GM18505 (cell line): ENCODE data around the gene ARID5B.

Source experiments
- ATAC-seq: cut with Tn5 transposase; IDR thresholded peaks from one replicate; pipeline ENCODE4 v1.9.1; 2021; ENCODE audit not compliant: unreplicated experiment
- POLR2A ChIP-seq: IDR thresholded peaks from 4 replicates; pipeline ENCODE4 v1.6.1; 2011; ENCODE audit warnings: borderline replicate concordance; ENCODE audit not compliant: insufficient read depth, insufficient read length; ENCODE audit errors: extremely low read depth

The ARID5B gene

DNA sequence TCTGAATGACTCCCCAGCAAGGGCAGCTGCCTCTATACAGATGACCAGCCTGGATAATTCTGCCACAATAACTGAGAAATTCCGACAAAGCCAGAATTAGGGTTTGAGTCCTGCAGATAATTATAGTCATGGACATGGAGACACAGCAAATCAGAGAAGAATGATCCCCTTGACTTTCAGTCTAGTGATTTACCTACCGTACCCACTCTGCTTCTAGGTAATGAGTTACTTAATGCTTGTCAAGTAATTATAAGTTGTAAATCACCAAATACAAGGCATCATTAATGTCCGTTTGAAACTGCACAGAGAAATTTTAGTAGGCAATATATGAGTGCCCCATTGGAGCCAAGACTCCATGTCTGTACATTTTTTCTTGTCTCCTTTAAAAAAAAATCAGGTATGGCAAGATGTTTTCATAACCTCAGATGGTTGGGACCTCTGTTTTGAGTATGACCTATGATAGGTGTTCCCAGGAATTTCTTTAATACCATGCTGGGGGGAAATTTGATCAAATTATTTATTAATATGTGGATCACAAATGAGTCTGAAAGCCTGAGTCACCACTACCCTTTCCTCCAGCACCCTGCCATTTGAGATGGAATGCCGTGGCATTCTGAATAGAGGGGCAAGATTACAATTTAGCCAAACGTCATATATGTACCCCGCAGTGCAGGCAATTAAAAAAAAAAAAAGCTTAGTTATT lies 5.5 kb upstream of the ARID5B start:
- ATAC-seq = no peak
- TF ChIP-seq POLR2A = no peak

DNA sequence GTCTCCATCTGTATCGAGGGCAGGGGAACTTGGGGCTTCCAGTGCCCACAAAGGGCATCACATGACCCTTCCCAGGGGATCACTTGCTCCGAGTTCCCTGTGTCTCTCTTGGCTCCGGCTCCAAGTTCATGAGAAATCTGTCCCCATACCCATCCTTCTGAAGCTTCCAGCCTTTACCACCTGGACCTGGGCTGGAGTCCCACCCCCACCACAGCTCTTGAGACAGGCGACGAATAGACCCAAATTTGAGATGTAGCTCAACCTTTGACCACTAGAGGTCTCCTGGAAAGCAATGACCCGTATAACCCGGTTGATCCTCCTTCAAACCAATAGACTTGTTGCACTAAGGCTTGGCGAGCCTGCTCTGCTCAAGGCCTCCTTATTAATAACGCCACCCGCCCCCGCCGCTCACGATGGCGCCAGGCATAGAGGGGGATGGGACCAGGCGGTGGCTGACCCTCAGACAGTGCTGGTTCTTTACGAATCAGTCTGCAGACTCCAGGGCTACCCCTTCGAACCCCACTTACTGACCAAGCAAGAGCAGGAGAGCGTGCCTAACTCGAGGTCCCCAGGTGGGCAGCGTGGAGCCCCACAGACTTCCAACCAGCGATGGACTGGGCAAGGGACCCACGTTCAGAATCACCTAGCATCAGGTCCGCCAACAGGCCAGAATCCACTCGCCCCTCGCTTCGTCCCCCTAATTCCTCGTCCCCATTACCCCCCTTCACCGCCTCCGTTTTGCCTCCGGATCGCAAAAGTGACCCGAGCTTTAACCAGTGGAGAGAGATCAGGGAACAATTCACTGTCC lies 4.4 kb upstream of the ARID5B start:
- peak; percentile 51 for ATAC-seq

DNA sequence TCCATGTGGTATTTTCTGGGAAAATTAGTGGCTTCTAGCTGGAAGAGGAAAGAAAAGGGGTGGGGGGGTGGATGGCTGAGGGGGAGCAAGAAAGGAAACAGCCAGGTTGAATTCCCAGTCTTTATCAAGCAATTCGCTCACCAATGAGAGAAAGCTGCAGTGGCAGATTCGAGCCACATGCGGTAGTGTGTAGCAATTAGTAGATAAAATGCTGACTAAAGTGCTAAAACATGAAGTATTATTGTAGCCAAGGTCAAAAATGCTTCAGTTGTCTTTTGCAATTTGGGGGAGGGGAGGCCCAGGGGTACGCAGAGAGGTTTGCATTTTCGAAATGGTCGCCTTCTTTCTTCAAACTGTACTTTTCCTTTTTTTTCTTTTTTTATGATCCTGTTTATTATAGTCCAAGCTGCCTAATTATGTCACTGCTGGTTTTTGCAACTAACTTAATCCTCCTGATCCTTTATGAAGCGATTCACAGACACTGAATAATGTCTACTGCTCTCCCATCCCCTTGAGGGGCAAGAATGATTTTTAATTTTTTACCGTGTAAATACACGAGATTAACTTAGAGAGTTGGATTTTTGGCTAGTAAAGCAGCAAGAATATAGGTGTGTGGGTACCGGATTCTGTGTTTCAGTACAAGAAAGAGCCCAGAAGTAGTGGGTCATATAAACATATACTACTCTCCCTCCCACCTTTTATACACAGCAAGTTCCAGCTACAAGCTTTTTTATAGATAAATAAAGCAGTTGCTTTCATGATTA lies 3.6 kb upstream of the ARID5B start:
- no peak for ATAC-seq
- no peak for TF ChIP-seq POLR2A

More for the DNA sequence above, 4.4 kb upstream of the ARID5B start:
- TF ChIP-seq POLR2A = no peak

DNA sequence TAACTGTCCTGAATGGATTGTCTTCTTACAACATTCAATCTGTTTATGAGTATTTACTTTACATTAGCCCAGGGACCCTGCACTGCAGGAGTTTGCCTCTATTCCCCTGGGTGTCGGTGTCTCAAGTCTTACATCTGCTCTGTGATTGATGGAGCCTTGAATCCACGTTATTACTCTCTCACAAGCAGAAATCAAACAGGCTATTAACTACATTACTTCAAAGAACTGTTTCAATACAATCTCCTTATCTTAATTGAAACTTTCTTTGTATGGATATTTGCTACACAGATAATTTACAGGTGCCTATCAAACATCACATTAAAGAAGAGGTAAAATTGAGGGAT lies 3.1 kb upstream of the ARID5B start:
- TF ChIP-seq POLR2A = no peak
- no peak for ATAC-seq

DNA sequence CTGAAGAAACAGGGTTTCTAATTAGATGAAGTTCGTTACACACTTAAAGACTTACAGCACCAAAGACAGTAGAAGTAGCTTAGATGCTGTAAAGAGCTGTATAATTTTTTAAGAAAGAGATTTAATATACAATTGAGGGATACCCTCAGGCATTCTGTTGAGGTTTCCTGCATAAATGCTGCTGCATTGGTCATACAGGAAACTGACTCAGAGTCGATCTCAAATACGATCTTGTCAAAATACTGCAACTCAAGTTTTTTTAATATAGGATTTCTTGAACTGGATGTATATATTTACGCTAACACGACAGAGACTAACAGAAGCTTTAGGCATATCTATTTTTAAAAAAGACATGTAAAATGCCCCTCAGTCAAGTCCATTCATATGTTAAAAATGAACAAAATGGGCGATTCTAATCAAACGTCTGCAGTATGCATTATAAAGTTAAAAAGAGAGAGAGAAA lies 2.4 kb upstream of the ARID5B start:
- ATAC-seq = no peak
- no peak for TF ChIP-seq POLR2A

DNA sequence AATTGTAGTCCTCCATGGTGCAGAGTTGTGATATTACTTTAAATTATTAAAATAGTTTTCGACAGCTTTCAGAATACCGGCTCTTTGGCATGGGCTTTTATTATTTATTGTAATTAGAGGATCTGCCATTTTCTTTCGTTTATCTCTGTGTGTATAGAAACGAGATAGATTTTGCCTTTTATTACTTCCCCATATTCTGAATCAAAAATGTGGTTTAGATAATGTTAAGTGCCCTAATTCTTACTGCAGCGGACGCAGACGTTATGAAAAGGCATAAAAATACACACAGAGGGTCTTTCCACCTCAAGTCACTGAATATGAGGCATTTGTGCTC lies 1.9 kb upstream of the ARID5B start:
- no peak for ATAC-seq
- no peak for TF ChIP-seq POLR2A

DNA sequence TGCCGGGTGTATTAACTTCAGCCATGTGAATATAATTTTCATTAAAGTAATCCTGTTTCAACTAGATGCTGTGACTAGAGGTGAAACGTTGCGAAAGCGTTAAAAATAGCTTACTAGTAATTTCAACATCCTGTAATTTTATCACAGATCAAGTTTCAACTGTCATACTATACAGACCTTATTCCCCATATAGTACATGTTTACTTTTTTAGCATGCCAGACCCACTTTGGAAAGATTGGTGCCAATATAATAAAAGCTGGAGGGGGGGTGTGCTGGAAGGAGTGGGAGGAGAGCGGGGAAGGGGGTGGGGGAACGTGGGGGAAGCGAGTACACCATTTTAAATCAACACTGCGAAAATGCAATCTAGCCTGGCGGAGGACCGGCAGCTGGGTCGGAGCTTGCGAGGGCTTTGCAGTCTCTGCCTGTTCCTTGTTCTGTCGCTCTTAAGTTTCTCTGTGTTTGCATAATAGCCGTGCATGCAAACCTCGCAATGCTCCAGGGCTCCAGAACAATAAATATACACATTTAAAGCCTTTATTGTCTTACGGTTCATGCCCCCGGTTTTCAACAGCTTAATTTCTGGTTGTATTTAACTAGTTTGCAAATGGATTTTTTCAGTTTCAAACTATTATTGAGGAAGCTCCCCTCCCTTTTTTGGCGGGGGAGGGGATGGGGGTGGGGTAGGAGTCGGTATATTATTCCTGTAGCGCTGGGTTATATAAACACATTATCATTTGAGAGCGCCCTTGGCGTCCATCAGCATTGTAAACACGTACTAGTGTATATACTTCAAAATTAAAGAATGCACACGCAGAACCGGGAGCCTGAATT lies 1.3 kb upstream of the ARID5B start:
- peak; percentile 38 for ATAC-seq
- TF ChIP-seq POLR2A = peak; percentile 97

DNA sequence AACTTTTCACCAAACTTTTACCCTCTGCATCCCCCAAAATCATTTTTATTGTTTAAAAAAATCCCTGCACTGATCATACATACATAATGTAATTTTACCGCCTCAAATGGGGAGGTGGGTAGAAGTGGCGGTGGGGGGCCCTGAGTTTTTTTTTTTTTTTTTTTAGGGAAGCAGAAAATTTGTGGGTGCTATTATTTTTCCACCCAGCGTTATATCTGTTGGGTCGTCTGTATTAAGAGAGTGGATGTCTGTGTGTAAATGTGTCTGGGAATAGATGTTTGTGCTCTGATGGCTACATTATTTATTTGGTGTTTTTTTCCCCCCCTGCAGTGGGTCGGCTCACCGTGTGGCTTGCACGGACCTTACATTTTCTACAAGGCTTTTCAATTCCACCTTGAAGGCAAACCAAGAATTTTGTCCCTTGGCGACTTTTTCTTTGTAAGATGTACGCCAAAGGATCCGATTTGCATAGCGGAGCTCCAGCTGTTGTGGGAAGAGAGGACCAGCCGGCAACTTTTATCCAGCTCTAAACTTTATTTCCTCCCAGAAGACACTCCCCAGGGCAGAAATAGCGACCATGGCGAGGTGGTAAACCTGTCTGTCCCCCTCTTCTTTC lies 438 bp downstream of the ARID5B start:
- TF ChIP-seq POLR2A = peak; percentile 33
- ATAC-seq = no peak

DNA sequence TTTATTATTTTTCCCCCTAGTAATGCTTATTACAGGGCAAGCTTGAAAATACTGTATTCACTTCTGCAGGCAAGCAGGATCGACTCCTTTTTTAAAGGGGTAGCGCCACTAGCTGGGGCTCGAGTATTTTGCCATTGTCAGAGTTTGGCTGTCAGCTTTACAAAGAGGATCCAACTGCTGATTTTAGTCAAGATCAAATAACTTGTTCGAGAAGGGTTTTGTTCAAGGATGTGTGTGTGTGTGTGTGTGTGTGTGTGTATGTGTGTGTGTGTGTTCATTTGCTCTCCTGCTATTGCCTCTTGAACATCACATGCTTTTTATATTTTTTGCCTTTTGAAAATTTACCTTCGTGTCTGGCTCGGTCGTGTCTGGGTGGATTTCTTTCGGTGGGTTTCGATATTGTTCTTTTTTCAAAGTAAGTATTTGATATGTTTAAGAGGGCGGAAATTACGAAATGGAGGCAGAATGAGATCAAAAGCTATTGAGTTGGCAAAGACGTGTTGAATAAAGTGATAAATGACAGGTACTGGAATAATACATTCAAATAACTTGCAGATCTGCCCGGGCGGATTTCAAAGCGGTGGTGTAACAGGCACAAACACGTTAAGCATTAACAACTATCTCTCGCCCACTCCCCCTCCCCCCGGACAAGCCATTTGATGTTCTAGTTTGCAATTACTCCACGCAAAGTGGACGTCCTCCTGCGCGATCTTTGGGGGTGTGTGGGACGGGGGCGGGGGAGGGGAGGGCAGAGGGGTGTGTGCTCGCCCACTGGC lies 1.1 kb downstream of the ARID5B start:
- TF ChIP-seq POLR2A = no peak
- peak; percentile 4 for ATAC-seq

DNA sequence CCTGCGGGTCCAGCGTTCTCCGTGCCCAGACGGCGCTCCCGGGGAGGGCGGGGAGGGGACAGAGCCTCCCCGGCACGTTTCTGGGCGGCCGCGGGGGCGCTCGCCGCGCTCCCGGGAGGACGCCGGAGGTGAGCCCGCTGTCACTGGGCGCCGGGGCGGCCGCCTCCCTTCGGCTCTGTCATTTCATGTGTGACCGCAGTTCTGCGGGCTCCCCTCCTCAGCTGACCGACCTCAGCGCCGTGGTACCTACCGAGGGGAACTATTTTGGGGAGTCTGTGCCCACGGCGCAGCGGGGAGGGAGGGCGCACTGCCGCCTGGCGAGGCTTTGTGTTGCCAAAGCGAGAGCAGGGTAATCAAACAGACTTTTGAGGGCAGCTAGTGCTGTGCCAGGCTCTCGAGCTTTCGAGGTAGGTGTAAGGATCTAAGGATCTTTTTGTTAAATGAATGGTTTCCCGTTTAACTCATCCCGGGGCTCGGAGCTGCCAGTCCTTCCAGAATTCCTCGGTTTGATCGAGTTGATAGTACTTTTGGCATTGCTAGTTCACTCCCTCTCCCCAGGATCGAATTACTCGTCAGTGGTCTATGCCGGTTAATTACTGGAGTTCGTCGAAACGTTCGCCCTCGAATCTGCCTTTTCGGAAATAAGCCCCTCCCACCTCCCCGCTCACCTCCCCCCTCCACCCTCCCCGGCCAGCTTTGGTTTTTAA lies 1.9 kb downstream of the ARID5B start:
- TF ChIP-seq POLR2A = peak; percentile 78
- peak; percentile 59 for ATAC-seq

DNA sequence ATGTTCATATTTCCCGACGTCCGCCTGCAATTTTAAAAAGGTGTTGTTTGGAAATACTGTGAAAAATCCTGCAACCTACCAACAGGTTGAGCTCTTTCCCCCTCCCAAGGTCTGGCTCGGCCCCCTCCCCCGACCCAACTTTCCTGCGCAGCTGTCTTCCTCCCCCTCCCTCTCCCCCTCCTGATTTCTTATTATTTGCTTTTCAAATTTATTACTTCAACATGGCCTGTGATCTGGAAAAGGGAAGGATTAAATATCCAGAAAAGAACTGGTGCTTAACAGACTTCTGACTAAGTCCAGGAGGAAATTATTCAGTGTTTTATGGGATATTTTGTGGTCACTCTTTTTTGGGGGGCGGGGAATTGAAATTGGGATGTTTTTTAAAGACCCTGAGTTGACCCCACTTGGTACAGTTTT lies 2.4 kb downstream of the ARID5B start:
- no peak for TF ChIP-seq POLR2A
- ATAC-seq = no peak
